NCI-H460 (cell line): ENCODE data around the gene KLHL21. TPM values are rescaled to one million over a fixed set of nuclear protein-coding genes. Genes with fewer than 3 reads are reported as not detected.
"Not testable (repeated sequence)": the region's sequence is repeated elsewhere in the genome, so short reads cannot be mapped to it uniquely, and the experiment has no call there.

Experiments used
- DNase-seq: peaks from one replicate; pipeline ENCODE4 v3.0.0-alpha.2; 2016; ENCODE audit warnings: low read depth; ENCODE audit errors: extremely low read depth
- polyA plus RNA-seq: library from polyadenylated mRNA; depleted of rRNA; stranded (reverse); fragments of >200 nt; gene quantifications from 2 replicates; pipeline ENCODE4 v1.2.3, GENCODE V29; 2014; cell fraction: nucleus; rRNA removed
- total RNA-seq: library from RNA; depleted of rRNA; stranded (reverse); fragments of >200 nt; shearing (Covaris generic); gene quantifications from 2 replicates; pipeline ENCODE4 v1.2.3, GENCODE V29; 2014; rRNA removed

KLHL21 gene, protein sequence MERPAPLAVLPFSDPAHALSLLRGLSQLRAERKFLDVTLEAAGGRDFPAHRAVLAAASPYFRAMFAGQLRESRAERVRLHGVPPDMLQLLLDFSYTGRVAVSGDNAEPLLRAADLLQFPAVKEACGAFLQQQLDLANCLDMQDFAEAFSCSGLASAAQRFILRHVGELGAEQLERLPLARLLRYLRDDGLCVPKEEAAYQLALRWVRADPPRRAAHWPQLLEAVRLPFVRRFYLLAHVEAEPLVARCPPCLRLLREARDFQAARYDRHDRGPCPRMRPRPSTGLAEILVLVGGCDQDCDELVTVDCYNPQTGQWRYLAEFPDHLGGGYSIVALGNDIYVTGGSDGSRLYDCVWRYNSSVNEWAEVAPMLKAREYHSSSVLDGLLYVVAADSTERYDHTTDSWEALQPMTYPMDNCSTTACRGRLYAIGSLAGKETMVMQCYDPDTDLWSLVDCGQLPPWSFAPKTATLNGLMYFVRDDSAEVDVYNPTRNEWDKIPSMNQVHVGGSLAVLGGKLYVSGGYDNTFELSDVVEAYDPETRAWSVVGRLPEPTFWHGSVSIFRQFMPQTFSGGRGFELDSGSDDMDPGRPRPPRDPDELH
- 14.3 and 14.5 TPM in 2 replicates for total RNA-seq
- polyA plus RNA-seq = 26.7 and 37.2 TPM in 2 replicates

DNA sequence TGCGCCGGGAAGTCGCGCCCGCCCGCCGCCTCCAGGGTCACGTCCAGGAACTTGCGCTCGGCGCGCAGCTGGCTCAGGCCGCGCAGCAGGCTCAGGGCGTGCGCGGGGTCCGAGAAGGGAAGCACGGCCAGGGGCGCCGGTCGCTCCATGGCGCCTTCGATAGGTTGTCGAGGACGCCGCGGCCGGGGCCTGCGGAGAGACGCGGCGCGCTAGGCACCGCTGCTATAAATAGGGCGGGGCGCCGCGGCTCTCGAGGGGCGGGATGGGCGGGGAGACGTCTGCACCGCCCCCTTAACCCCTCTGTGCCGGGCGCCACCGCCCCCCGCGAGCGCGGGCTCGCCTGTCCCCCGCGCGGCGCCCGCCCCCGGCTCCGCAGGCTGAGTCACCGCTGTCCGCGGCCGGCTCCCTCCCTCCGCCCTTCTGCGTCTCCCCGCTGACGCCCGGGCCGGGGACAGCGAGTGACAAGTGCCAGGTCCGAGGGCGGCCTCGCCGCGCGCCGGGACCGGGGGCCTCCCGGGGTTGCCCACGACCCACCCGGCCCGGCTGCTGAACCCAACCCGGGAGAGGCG lies at the start of gene KLHL21:
KLHL21 (minus strand) TSS at position 201 of the 569 bp plus-strand sequence; CDS start at position 149, 52 bp downstream.
- peak; percentile 77 for DNase-seq

DNA sequence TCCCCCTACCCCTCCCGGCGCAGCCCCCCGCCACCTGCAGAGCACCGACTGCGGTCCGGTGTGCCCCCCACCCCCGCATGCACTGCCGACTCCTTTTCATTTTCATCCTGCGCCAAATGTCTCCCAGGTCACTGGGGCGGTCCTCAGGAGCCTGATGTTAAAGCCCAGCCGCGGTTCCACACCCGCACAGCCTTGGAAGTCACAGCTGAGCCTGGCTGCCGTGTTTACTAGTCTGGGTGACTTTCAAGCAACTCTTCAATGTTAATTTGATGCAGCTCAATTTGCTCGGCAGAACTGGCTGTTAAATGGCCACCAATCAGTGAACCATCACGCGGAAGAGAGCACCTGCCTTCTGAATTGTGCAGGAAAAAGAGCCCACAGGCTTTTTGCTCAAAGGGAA lies 49.2 kb upstream of the KLHL21 start:
- DNase-seq = no peak

DNA sequence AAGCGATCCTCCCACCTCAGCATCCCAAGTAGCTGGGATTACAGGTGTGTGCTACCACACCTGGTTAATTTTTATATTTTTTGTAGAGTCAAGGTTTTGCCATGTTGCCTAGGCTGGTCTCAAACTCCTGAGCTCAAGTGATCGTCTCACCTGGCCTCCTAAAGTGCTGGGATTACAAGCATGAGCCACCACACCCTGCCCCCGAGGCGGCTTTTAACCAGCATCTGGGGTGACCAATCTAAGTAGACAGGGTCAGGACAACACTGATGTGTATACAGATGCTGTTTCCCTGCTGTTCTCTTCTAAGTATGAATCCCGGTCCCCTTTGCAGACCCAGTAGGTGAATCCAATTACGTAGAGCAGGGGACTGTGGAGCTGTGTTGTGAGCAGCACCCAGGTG lies 45.9 kb upstream of the KLHL21 start:
- no peak for DNase-seq

GRCh38 chr1:6646499-6647148 lies 44.0 kb upstream of the KLHL21 start:
- peak; percentile 18 for DNase-seq

DNA sequence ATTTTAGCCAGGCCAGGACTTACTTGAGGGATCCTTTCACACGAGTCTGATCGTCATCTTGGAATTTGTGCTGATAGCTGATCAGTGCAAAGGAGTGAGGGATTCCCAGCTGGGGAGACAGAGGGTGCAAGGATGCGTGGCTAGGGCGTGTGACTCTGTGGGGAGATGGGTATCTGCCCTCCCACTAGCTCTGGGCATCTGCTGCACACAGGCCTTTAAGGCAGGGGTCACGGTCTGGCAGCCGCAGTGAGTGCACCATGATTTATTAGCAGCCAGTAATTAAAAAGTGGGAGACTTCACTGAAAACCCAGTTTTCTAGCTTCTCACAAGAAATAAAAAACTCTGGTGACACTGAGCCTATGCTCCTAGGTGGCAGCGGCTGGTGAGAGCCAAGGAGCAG lies 42.3 kb upstream of the KLHL21 start:
- DNase-seq = no peak

GRCh38 chr1:6640867-6641266 lies 38.2 kb upstream of the KLHL21 start:
- DNase-seq = not testable (repeated sequence)

- no peak for DNase-seq
Measured at GRCh38 chr1:6638226-6638625, 35.6 kb upstream of the KLHL21 start.

- no peak for DNase-seq
Measured at GRCh38 chr1:6637770-6638169, 35.1 kb upstream of the KLHL21 start.

DNA sequence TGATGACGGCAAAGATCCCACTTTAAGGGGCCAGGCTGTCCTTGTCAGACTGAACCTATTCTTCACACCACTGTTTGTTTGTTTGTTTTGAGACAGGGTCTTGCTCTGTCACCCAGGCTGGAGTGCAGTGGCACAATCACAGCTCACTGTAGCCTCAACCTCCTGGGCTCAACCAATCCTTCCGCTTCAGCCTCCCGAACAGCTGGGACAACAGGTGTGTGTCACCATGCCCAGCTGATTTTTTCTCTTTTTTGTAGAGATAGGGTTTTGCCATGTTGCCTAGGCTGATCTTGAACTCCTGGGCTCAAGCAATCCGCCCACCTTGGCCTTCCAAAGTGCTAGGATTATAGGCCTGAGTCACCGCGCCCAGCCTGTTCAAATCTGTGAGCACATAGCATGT lies 34.1 kb upstream of the KLHL21 start:
- DNase-seq = not testable (repeated sequence)

GRCh38 chr1:6635910-6636760 lies 33.5 kb upstream of the KLHL21 start:
- no peak for DNase-seq

- no peak for DNase-seq
Measured at GRCh38 chr1:6635161-6635909, 32.7 kb upstream of the KLHL21 start.

GRCh38 chr1:6634371-6635052 lies 31.8 kb upstream of the KLHL21 start:
- DNase-seq = peak; percentile 26

GRCh38 chr1:6632588-6633514 lies 30.2 kb upstream of the KLHL21 start:
- DNase-seq = no peak

- no peak for DNase-seq
Measured at GRCh38 chr1:6631058-6631457, 28.4 kb upstream of the KLHL21 start.

- DNase-seq = no peak
Measured at GRCh38 chr1:6630027-6630426, 27.4 kb upstream of the KLHL21 start.

GRCh38 chr1:6628971-6629479 lies 26.4 kb upstream of the KLHL21 start:
- DNase-seq = no peak

- no peak for DNase-seq
Measured at GRCh38 chr1:6627841-6628545, 25.3 kb upstream of the KLHL21 start.
